Adrenal gland (tissue), 5 donors: ENCODE results near the gene MLIP.

Source experiments
- POLR2A ChIP-seq, 2 donors: fragments of 450-650 bp; IDR thresholded peaks; one replicate each; pipeline ENCODE4 v1.6.1; 2017; ENCODE audit warnings: antibody characterized with exemption in 2 of 2, mild to moderate bottlenecking in 2 of 2, moderate library complexity in 1 of 2
- TF ChIP-seq, protein P1 (sequence below), 6 experiments: fragments of 450-650 bp in 4 of 6; fragments of 200-600 bp in 2 of 6; sonication (generic) in 1 of 6; IDR thresholded peaks; 1 replicate in 5 of 6; 2 replicates in 1 of 6; pipeline versions ENCODE4 v1.5.1 to v1.8.0; 2016 to 2021; ENCODE audit warnings: antibody characterized with exemption in 6 of 6, mild to moderate bottlenecking in 2 of 6, moderate library complexity in 1 of 6
- donor health status: DM: no; HTN: no; CAD: no.

DNA sequence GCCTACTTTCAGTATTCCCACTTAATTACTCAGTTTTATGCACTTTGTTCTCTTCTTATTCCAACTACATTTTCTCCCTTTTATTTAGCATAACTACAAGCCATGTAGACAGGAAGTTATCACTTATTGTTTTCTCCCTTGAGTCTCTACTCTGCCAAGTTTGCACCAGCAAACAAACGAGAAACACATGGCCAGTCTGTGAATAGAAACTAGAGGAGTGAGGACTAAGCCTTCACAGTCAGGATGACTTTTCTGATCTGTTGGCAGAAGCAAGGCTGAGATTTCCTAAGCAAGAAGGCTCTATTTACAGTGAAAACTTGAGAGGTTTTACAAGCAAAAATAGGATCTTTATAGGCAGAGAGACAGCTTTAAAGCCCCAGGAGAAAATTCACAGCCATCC lies 127.2 kb downstream of the MLIP start:
- TF ChIP-seq, protein P1, sequence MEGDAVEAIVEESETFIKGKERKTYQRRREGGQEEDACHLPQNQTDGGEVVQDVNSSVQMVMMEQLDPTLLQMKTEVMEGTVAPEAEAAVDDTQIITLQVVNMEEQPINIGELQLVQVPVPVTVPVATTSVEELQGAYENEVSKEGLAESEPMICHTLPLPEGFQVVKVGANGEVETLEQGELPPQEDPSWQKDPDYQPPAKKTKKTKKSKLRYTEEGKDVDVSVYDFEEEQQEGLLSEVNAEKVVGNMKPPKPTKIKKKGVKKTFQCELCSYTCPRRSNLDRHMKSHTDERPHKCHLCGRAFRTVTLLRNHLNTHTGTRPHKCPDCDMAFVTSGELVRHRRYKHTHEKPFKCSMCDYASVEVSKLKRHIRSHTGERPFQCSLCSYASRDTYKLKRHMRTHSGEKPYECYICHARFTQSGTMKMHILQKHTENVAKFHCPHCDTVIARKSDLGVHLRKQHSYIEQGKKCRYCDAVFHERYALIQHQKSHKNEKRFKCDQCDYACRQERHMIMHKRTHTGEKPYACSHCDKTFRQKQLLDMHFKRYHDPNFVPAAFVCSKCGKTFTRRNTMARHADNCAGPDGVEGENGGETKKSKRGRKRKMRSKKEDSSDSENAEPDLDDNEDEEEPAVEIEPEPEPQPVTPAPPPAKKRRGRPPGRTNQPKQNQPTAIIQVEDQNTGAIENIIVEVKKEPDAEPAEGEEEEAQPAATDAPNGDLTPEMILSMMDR (IDR thresholded peaks at IDR 0.05): no peak
- TF ChIP-seq POLR2A (IDR thresholded peaks at IDR 0.05): no peak
